OCI-M2 (cell line): Measurements from ENCODE around the gene ARHGAP15.

Experiments
- DNase-seq: peaks from one replicate; lab custom pipeline; 2025; ENCODE audit not compliant: unreplicated experiment; lab: John Stamatoyannopoulos, UW

The ARHGAP15 gene

GRCh38 chr2:143219266-143219665 lies 90.0 kb downstream of the ARHGAP15 start:
- DNase-seq, result no peak

- no peak for DNase-seq
Measured at GRCh38 chr2:143223556-143223955, 94.3 kb downstream of the ARHGAP15 start.

GRCh38 chr2:143225931-143226330 lies 96.7 kb downstream of the ARHGAP15 start:
- DNase-seq, result no peak

GRCh38 chr2:143226714-143227541 lies 97.7 kb downstream of the ARHGAP15 start:
- DNase-seq, result no peak

GRCh38 chr2:143229411-143229810 lies 100.2 kb downstream of the ARHGAP15 start:
- DNase-seq, result no peak

GRCh38 chr2:143229952-143230351 lies 100.7 kb downstream of the ARHGAP15 start:
- no peak for DNase-seq

- no peak for DNase-seq
Measured at GRCh38 chr2:143230506-143231253, 101.5 kb downstream of the ARHGAP15 start.

GRCh38 chr2:143231254-143231645 lies 102.0 kb downstream of the ARHGAP15 start:
- DNase-seq, result no peak

GRCh38 chr2:143237146-143237777 lies 108.0 kb downstream of the ARHGAP15 start:
- no peak for DNase-seq

GRCh38 chr2:143241403-143242088 lies 112.3 kb downstream of the ARHGAP15 start:
- DNase-seq, result no peak

- DNase-seq, result no peak
Measured at GRCh38 chr2:143246246-143246645, 117.0 kb downstream of the ARHGAP15 start.

- DNase-seq, result no peak
Measured at GRCh38 chr2:143246815-143247744, 117.9 kb downstream of the ARHGAP15 start.

GRCh38 chr2:143248631-143249030 lies 119.4 kb downstream of the ARHGAP15 start:
- DNase-seq, result no peak

GRCh38 chr2:143251681-143252080 lies 122.5 kb downstream of the ARHGAP15 start:
- DNase-seq, result no peak

- no peak for DNase-seq
Measured at GRCh38 chr2:143252138-143252907, 123.1 kb downstream of the ARHGAP15 start.

- no peak for DNase-seq
Measured at GRCh38 chr2:143254110-143254509, 124.9 kb downstream of the ARHGAP15 start.

GRCh38 chr2:143255086-143255485 lies 125.9 kb downstream of the ARHGAP15 start:
- DNase-seq, result no peak

- DNase-seq, result no peak
Measured at GRCh38 chr2:143255899-143256298, 126.7 kb downstream of the ARHGAP15 start.

- no peak for DNase-seq
Measured at GRCh38 chr2:143258126-143258892, 129.1 kb downstream of the ARHGAP15 start.
